HUDEP-2 (cell line): ENCODE results near the gene LRRTM4.

Source experiments
- DNase-seq, 76 experiments: peaks; one replicate each; lab custom pipeline; 2025; ENCODE audit not compliant: unreplicated experiment in 76 of 76; lab: John Stamatoyannopoulos, UW

LRRTM4 gene

DNA sequence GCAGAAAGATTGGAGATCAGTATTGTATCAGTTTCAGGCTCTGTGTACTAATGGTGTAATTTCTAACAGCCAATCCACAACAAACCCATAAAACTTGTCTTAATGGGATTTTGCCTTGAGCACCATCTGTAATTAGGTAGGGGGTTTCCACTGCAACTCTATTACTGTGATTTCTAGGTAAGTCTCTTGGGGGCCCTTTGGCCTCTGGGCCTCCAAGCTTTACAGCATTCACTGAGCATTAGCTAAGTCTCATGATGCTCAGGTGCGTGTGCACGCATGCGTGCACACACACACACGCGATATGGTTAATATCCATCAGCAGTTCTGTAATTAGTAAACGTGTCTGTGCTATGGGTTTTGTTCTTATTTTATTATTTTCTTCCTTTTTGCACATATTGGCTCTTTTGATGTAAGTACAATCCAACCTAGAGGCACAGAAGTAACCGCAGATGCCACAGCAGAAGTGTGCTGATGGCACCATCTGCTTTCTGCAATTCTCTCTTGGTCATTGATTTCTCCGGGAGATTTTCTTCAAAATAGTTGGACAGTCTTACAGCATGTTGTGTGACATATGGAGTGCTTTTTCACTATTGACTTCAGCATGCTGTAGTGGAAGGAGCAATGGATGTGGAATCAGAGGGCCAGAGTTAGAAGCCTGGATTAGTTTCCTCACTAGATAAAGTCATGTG lies 592.0 kb downstream of the LRRTM4 start:
- DNase-seq, result no peak

DNA sequence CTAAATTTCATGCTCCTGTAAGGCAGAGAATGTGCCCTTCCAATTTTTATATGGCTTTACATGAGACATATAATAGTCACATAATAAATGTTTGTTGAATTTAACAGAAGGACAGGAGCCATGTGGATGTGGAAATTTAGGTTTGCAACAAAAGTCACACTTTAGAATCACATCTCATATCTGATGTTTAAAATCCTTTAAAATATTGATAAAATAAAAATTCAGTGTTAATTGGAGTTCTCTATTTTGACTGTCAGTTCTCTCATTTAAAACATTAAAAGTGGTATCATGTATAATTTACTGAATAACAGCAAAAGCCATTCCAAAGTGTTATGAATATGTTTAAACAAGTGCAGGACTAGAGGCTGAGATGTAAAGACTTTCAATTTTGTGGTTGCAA lies 594.1 kb downstream of the LRRTM4 start:
- DNase-seq, result no peak

DNA sequence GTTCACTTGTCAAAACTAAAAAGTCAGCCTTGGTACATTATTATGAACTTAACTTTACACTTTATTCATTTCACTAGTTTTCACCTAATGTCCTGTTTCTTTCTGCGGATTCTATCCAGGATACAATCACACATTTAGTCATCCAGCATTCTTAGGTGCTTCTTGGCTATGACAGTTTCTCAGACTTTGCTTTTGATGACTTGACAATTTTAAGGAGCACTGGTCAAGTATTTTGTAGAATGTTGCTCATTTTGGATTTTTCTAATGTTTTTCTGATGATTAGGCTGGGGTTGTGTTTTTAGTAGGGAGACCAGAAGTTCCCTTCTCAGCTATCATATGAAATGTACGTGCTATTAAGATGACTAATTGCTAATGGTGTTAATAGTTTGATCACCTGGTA lies 601.2 kb downstream of the LRRTM4 start:
- DNase-seq, result no peak

DNA sequence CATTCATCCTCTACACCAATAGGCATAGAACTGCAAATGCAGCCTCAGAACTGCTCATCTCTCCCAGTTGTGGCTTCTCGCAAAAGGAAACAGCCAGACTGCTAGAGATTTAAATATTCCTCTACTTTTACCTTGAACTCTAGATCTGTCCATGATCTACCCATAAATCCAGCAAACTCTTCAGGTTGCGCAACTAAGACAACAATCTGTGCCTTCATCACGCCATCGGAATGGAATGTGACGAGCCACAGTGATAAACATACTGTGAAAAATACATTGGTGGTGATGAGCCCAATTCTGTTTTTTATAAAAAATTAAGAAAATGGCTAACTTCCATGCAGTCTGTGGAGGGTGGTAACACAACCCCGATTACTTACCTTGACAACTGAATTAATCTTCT lies 626.7 kb downstream of the LRRTM4 start:
- DNase-seq, result no peak

DNA sequence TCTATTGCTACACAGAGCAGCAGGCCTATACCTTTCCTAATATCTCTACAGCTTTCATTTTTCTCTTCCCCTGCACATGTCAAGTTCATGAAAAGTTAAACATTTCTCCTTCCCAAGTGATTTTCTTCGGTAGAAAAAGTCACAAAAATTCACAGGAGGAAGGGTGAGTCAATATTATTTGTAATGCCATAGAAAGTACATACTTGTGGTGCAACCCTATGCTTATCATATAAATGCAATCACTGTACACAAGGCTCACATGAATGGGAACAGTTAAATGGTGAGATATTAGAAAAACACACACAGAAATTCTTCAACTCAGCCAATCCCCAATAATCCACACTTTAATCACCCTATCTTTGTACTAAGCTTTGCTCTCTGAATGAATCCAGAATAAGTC lies 651.6 kb downstream of the LRRTM4 start:
- DNase-seq, result no peak

DNA sequence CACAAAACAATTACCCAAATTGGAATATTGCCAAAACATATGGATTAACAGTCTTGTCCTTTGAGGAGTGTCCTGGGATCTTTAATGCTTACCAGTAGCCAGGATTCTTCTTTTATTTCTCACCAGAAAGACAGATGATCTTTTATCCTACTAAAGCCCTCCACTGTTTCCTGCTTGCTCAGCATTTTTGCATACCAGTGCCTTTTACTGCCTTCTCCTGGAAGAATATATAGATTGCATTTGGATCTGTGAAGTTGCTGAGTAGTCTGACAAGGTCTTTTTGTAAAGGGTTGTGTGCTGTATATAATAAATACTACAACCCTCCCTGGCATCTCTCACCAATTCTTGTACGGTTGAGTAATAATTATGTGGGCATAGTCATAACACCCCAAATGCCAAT lies 652.2 kb downstream of the LRRTM4 start:
- no peak for DNase-seq

DNA sequence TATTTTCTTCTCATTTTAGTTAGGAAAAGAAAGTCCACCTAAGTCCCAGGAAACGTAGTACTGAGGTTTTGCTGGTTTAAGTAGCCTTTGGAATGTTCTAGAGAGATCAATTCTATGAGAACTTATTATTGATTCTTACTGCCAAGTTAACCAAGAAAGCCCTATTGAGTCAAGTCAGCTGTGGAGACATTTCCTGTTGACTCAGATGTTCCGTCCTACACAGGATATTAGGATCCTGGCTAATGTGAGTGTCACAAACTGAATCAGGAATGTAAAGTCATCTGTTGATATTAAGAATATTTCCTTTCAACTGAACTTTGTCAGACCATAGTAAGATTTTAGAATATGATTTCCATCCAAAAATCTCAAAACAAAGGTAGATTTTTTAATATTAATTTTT lies 654.3 kb downstream of the LRRTM4 start:
- no peak for DNase-seq

DNA sequence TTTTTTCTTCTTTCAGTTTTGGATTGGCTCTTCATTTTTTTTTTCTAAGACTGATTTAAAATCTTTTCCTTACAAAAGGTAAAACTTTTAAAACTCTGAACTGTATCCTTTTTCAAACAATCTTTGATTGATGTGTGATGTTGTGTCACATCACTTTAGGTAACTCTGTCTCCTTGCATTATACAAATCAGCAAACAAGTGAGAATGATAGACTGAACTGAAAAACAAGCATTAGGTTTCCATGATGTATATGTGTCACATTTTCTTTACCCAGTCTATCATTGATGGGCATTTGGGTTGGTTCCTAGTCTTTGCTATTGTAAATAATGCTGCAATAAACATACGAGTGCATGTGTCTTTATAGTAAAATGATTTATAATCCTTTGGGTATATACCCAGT lies 655.7 kb downstream of the LRRTM4 start:
- DNase-seq, result no peak

DNA sequence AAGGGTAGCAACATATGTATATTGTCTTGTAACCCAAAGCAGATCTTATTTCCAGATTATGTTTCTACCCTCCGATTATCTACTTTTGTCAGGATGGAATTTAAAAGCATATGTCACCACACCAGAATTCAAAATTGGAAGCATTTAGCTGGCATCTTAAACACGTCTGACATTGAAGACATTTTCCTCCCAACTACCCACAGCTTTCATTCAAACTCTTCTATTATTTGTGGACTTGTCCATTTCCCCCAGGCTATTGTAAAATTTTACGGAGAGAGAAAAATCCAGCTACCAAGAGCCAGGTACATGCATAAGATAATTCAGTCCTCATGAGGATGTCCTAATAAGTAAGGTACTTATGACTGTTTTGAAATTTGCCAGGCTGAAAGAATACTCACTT lies 659.3 kb downstream of the LRRTM4 start:
- no peak for DNase-seq

DNA sequence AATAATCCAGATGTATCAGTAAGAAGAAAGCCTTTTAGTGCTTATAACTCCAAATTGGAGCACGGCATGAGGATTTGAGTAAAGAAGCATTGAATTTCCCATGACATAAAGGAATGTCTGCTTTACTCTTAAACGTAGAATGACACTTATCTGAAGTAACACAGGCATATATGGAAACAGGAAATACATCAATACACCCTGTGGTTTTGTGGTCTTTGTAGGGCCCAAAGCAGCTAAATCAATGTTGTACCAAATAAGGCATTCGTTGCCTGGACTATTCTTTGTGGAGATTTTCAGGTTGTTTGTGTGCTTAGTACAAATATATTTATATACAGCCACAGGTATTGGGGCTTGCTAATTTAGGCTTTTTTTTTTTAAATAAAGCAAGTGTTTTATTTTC lies 660.5 kb downstream of the LRRTM4 start:
- DNase-seq, result no peak

DNA sequence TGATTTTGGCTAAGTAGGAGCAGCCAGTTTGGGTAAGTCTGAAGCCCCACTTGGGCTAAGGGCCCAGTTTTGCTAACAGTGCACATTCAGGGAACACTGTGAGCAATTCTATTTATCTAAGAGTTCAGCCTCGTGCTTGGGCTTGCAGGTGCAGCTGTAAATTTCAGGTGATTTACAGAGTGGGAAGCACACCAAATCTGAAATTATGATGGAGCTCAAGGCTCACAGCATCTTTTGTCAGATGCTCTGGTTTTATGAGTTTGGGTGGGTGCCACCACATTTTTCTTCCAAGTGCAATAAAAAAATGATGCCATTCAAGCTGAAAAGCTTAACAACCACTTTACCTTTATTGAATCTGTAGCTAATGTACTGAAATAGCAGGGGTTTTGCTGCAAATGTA lies 671.2 kb downstream of the LRRTM4 start:
- DNase-seq, result no peak

DNA sequence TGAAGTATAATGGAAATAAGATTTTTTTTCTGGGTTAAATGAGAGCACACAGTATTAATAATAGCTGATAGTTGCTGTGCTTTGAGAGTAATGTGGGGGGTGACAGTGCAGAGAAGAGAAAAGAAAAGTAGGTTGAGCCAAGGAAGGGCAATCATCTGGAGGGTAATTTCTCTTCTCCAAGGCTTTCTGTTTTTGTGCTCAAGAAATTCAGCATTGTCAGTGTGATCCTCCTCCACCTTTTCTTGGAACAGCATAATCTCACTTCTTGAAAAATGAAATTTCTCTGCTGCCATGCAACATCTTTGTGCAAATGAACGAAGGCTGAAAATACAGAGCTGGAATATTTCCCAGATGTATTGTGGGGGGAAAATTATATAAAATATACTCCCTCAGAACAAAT lies 673.1 kb downstream of the LRRTM4 start:
- DNase-seq, result no peak

DNA sequence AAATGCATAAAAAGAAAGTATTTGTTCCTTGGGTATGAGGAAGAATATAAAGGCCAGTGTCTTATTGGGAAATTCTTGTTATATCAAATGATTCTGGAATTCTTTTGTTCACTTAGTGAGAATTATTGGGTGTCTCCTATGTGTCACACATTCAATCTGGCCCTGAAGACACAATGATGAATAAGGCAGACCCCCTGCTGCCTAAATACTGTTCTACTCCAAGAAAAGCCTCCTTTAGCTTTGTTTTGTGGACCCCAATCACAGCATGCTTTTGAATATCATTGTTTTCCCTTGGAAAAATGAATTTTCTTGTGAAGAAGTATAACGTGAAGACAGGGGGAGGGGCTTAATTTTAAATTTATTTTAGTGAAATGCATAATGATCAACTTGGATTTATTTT lies 682.4 kb downstream of the LRRTM4 start:
- no peak for DNase-seq

DNA sequence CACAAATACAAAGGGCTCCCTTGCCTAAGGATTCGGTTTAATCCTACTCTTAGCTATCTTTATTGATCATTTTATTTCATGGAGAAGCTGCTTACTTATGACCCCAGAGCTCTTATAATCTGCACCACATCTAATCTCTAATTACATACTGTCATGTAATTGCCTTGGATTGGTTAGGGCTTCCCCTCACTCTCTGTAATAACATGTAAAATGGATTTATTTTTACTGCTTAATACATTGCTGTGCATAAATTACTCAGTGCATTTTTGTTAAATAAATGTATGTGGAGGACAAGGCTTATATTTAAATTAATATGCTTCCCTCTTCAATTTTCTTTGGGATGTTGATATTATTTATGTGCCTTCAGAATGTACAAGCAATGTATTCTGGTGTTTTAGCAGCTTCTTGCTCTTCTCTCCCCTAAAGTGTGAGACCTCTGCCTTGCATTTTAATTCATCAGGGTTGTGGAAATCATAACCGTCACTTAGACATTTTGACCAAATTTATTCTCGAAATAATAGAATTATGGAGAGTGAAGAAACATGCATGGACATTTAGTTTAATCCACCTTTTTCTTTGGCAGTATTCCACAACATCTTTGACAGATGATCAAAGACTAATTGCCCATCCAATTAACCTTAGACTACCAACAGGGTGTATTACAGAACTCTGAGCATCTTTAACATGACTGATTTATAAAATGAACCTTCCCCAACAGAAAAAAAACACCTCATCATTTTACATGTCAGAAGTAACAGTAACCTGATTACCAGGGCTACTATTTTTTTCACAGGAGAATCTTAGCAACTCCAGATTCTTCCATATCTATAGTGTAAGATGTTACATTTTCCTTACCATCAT lies 692.6 kb downstream of the LRRTM4 start:
- DNase-seq, result no peak

DNA sequence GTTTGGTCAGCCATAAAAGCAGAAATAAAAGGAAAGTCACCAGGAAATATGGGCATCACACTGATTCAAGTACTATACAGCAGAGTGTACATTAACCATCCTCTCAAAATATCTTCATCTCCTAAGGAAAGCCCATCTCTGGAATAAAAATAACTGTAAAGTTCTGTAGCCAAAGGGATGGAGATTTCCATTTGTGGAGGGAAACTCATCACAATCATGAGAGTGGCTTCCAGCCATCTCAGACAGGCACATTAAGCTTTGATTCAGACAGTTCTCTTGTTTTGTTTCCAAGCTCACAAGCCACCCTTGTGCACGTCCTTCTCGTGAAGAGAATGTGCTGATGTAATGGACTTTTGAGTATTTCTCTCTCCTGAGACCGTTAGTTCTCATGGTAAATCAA lies 695.5 kb downstream of the LRRTM4 start:
- DNase-seq, result no peak

DNA sequence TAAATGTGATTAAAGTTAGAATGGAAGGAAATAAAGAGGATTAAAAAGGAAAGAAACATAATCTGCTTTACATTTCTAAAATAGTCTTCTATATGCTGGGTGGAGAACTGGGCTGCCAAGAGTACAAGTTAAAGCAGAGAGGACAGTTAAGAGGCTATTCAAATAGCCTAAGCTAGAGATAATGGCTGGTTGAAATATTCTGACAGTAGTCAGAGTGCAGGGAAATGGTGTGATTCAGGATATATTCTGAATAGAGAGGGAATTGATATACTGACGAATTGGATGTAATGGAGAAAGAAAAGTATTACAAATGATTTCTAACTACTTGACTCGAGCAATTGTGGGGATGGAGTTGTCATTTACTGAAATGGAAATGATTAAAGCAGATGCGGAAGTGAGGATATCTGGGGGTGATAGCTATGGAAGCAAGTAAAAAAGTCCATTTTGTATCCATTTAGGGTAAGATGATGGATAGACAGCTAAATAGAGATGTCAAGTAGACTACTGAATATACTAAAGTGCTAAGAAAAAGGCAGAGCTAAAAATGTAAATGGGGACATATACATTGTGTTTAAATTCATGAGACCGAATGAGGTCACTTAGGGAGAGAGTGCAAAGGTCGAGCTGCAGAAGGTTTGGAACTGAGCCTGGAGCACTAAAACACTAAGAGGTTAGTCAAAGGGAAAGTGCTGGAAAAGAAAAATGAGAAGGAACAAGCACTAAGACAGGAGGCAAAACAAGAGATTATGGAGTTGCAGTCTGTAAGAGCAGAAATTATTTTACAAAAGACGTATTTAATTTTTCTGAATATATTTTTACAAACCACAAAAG lies 696.8 kb downstream of the LRRTM4 start:
- DNase-seq, result no peak

DNA sequence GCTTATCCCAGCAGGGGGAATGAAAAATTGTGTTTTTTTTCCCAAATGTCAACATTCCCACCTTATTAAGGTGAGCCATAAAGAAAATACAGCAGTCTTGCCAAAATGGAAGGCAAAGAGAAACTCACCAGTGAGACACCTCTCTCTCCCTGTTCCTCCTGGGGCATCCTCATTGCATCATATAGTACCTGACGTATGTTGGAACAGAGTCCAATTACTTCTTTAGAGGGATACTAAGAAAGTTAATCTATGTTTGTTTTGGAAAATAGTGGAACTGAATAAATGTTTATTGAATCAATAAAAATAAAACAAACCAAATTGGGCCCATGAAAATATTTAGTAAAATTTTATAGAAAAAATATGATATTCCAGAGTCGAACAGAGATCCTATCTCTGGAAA lies 700.4 kb downstream of the LRRTM4 start:
- DNase-seq, result no peak

DNA sequence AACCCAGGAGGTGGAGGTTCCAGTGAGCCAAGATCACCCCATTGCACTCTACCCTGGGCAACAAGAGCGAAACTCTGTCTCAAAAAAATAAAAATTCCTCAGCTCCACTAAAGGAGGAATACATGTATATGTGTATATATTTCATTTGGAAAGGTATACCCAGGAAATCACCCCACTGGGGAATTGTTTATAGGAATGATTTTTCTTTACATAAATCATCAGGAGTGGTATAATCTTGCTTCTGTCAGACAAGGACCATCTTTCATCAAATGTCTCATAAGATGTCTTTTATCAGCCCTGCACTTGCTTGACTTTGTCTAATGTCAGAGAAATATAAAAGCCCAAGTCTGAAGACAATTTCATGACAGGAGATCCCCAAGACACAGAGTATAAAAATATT lies 709.1 kb downstream of the LRRTM4 start:
- DNase-seq, result no peak

DNA sequence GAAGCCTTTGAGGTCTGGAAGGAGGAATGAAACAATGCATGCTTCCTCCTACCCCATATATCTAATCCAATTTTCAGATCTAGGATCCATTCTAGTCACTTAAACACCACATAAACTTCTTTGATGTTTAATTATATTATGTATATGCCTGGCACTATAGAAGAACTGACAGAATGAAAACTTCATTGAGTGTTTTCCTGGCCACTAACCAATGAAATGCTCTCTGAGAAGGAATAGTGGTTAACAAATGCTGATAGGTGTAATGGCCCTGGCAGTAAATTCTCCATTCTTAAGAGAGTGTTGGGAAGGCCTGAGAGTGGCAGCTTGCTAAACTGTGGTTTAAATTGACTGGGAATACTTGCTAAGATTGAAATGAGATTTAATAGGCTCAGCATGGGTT lies 710.0 kb downstream of the LRRTM4 start:
- DNase-seq, result no peak

DNA sequence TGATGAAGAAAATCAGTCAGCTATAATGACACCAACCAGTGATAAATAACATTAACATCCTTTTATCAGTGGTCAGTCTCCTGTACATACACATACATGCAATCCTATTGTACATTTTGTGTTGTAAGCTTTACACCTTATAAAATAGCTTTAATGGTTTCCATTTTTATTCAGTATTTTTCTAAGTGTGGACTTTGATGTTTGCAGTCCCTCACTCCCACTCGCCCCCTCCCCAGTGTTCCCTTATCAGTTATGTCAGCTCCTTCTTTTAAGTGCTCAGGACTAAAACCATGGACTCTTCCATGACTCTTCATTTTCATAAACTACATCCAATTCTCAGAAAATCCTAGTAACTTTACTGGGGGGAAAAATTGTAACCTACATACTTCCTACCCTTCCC lies 713.0 kb downstream of the LRRTM4 start:
- DNase-seq, result no peak

DNA sequence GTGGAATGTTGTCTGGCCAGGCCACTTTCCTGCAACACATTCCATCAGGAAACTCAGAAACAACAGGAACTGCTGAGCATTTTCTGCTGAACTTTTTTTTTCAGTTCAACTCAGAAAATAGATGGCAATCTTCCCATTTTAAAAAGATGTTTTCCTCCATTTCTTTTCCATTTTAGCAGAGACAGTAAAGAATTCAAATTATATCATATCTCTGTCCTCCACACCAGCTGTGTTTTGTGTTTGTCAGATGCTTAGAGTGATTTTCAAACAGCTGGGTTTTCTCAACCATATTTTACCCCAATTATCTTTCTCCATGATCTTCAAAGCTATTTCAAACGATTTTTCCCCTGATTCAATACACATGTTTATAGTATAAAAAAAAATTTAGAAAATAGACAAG lies 713.4 kb downstream of the LRRTM4 start:
- no peak for DNase-seq
